LNCAP (cell line): Measurements from ENCODE around the gene SNRPD2.

Source experiments
- CTCF ChIP-seq: fragments of 450-650 bp; IDR thresholded peaks from 2 replicates; pipeline ENCODE4 v1.5.1; 2017; ENCODE audit warnings: mild to moderate bottlenecking

The SNRPD2 gene

GRCh38 chr19:45682908-45683307, 8.8 kb downstream of the SNRPD2 start:
- no peak for TF ChIP-seq CTCF

- no peak for TF ChIP-seq CTCF
Observed at GRCh38 chr19:45682117-45682516, 9.6 kb downstream of the SNRPD2 start.

- peak; percentile 72 for TF ChIP-seq CTCF
Observed at GRCh38 chr19:45681391-45682015, 10.2 kb downstream of the SNRPD2 start.

- TF ChIP-seq CTCF, result no peak
Observed at GRCh38 chr19:45677351-45678230, 14.2 kb downstream of the SNRPD2 start.

GRCh38 chr19:45676851-45677263, 14.9 kb downstream of the SNRPD2 start:
- TF ChIP-seq CTCF, result no peak

- no peak for TF ChIP-seq CTCF
Observed at GRCh38 chr19:45674946-45675345, 16.8 kb downstream of the SNRPD2 start.

GRCh38 chr19:45670670-45671453, 20.9 kb downstream of the SNRPD2 start:
- TF ChIP-seq CTCF, result no peak
